ENCODE results near the gene SORBS1.

SORBS1 gene

DNA sequence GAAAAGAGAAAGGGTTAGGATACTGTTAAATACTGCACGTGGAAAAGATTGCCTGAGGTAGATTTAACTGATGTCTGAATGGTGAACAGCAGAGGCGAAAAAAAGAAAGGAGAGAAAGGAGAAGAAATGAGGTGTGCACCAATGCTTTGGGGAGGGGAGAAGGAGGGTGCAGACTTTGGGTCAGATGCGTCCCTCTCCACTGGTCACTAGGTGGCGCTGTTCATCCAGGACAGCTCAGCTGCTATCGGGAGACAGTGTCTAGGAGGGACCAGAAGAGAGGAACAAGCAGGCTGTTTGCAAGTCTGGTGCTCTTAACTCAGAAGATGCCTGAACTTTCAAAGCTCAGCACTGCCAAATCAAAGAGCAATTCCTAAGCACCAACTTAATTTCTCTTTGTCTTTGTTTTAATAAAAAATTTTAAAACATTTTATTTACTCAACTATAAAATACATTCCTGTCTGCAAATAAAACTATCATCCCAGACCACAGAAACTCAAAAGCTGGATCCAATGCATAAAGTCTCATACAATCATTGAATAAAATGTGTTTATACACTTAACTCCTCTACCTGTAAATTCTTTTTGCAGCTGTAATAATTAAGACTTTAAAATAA, 186.5 kb downstream of the SORBS1 start:
- TF ChIP-seq, protein P1, sequence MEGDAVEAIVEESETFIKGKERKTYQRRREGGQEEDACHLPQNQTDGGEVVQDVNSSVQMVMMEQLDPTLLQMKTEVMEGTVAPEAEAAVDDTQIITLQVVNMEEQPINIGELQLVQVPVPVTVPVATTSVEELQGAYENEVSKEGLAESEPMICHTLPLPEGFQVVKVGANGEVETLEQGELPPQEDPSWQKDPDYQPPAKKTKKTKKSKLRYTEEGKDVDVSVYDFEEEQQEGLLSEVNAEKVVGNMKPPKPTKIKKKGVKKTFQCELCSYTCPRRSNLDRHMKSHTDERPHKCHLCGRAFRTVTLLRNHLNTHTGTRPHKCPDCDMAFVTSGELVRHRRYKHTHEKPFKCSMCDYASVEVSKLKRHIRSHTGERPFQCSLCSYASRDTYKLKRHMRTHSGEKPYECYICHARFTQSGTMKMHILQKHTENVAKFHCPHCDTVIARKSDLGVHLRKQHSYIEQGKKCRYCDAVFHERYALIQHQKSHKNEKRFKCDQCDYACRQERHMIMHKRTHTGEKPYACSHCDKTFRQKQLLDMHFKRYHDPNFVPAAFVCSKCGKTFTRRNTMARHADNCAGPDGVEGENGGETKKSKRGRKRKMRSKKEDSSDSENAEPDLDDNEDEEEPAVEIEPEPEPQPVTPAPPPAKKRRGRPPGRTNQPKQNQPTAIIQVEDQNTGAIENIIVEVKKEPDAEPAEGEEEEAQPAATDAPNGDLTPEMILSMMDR (conservative IDR thresholded peaks at IDR 0.05) = peak; percentile 94
- no peak for TF ChIP-seq ZFX (IDR thresholded peaks at IDR 0.05)
- no peak overlapping the region for H3K27ac ChIP-seq

DNA sequence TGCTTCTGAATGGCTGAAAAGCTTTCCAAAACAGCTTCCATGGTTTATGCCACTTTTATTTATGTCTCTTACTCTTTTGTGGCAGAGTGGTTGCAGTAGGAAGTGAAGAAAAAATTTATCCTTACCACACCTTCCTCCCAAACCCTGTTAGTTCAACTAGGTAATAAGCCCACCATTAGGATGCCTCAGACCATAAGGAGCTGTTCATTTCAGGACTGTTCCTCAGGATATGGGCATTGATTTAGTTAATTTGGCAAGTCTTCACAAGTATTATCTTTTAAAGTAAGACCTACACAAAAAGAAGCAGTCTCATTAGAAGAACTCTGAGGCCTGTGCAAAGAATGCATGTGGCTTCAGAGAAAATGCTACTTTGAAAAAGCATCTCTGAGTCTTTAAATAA, 187.5 kb downstream of the SORBS1 start:
- H3K27ac ChIP-seq = no peak overlapping the region
- TF ChIP-seq, protein P1 (conservative IDR thresholded peaks at IDR 0.05) = no peak

DNA sequence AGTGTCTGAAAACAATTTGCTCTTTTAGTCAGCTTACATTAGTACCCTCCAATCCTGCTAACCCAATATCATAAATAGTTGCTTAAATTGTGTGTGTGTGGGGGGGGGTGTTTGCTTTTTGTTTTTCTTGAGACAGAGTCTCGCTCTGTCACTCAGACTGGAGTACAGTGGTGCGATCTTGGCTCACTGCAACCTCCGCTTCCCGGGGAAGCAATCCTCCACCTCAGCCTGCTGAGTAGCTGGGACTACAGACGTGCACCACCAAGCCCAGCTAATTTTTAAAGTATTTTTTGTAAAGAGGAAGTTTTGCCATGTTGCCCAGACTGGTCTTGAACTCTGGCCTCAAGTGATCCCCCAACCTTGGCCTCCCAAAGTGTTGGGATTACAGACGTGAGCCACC, 196.8 kb downstream of the SORBS1 start:
- TF ChIP-seq, protein P1 (conservative IDR thresholded peaks at IDR 0.05) = no peak
- no peak for TF ChIP-seq ZFX (IDR thresholded peaks at IDR 0.05)
- no peak overlapping the region for H3K27ac ChIP-seq

- TF ChIP-seq, protein P1 (conservative IDR thresholded peaks at IDR 0.05) = peak; percentile 91
- TF ChIP-seq ZFX (IDR thresholded peaks at IDR 0.05) = no peak
These were observed 197.8 kb downstream of the SORBS1 start for GRCh38 chr10:95363303-95363912.

GRCh38 chr10:95360122-95360714, 201.0 kb downstream of the SORBS1 start:
- peak overlapping the region; percentile 24; the same call in 1 of the 2 replicates for H3K27ac ChIP-seq
- no peak for TF ChIP-seq ZFX (IDR thresholded peaks at IDR 0.05)
- TF ChIP-seq, protein P1 (conservative IDR thresholded peaks at IDR 0.05) = no peak

More at GRCh38 chr10:95363303-95363912, 197.8 kb downstream of the SORBS1 start:
- no peak overlapping the region for H3K27ac ChIP-seq

GRCh38 chr10:95359466-95359865, 201.7 kb downstream of the SORBS1 start:
- no peak for TF ChIP-seq ZFX (IDR thresholded peaks at IDR 0.05)
- TF ChIP-seq, protein P1 (conservative IDR thresholded peaks at IDR 0.05) = no peak
- no peak overlapping the region for H3K27ac ChIP-seq

All from C4-2B (cell line).